ENCODE results near the gene TMEM138.

TMEM138 gene

DNA sequence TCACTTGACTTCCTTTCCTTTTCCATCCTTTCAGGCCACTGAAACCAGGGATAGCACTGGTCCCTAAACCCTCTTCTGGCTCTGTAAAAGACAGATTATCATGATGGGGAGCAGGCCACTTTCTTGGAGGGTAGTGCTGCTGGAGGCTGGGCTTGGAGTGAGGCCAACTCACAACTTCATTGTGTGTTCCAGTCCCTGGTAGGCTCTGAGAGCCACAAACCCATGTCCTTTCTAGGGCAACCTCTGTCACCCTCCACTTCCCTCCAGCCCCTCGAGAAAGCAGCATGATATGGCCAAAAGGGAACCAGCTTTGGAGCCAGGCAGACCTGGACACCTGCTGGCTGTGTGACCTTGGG, 26.8 kb upstream of the TMEM138 start:
- ChIA-PET CTCF (interaction anchor here (1.0 to 10.5 kb wide), 10 partner anchors 8 to 112 kb away, joined by 3 to 341 read pairs (median 9); partner anchors contain the start of genes CYB561A3, TMEM138, TMEM216 and VWCE), POLR2A (no interaction called here)
- WGBS (ENCODE audit: insufficient coverage): no CpG with 5 or more reads among the region's 1 CpG
- Histone ChIP-seq H3K4me3 (ENCODE audit: control insufficient read depth in 1 of 7, extremely low read depth in 1 of 7, insufficient read depth in 4 of 7, low read depth in 2 of 7, low read length in 6 of 7) (no peak overlapping the region), H3K27ac (ENCODE audit: insufficient read depth in 1 of 2, low read depth in 1 of 2, low read length in 2 of 2, poor library complexity in 1 of 2, severe bottlenecking in 2 of 2) (peak overlapping the region in 1 of 2 experiments; percentile 36), H3K9me3 (ENCODE audit: control extremely low read depth in 1 of 5, control insufficient read depth in 4 of 5, insufficient read depth in 2 of 5, low read depth in 1 of 5, low read length in 4 of 5) (no peaks in the 10 kb centered on the region), H3K27me3 (replicated peaks in 2 of 5; ENCODE audit: control insufficient read depth in 4 of 5, insufficient read depth in 5 of 5, low read length in 4 of 5) (no peaks in the 10 kb centered on the region), H3K36me3 (ENCODE audit: control insufficient read depth in 4 of 4, insufficient read depth in 4 of 4, low read length in 3 of 4) (peaks cover 0 to 14% (median 13%) of the 10 kb centered on the region in 4 experiments), H3K4me1 (ENCODE audit: control extremely low read depth in 1 of 4, control insufficient read depth in 4 of 4, insufficient read depth in 4 of 4, low read length in 3 of 4) (peaks cover 4 to 50% (median 31%) of the 10 kb centered on the region in 4 experiments)
- no peak for DNase-seq

DNA sequence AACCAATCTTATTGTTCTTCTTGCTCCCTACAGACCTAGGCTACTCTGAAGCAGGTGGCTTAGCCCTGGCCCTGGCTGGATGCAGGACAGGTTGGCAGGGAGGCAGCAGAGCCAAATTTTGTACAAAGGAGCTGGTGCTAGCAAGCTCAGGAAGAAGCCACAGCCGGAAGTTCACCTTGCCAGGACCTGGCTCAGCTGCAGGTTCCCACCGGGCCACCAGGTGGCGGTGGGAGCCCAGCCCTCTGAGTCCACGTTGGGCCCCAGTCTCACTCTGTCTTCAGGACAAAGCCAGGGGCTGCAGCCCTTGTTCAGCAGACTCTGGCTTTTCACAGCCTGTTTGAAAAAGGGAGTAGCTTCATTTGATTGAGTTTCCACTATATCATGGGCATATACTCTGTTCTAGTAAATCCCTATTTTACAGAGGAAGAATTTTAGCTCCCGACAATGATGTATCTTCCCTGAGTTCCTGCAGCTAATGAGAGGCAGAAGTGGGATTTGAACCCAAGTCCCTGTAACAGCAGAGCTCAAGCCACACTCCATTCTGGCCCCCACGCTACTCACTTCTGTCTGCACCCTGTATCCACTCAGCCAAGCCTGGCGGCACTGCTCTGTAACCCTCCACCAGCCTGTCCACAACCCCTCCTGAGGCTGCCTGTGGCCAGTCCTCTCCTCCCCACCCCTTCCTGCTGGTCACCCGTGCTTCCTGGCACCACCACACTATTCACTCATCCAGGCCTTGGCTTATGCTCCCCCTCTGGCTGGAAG, 25.8 kb upstream of the TMEM138 start:
- CTCF ChIA-PET: interaction anchor here (0.7 to 10.5 kb wide), 20 partner anchors 9 to 181 kb away, joined by 3 to 341 read pairs (median 5); partner anchors contain the start of genes CYB561A3, TMEM138, TMEM216 and VWCE
- Histone ChIP-seq H3K4me3 (ENCODE audit: control insufficient read depth in 1 of 7, extremely low read depth in 1 of 7, insufficient read depth in 4 of 7, low read depth in 2 of 7, low read length in 6 of 7) (no peak overlapping the region), H3K9me3 (ENCODE audit: control extremely low read depth in 1 of 5, control insufficient read depth in 4 of 5, insufficient read depth in 2 of 5, low read depth in 1 of 5, low read length in 4 of 5) (no peaks in the 10 kb centered on the region), H3K4me1 (ENCODE audit: control extremely low read depth in 1 of 4, control insufficient read depth in 4 of 4, insufficient read depth in 4 of 4, low read length in 3 of 4) (peaks cover 4 to 45% (median 27%) of the 10 kb centered on the region in 4 experiments), H3K36me3 (ENCODE audit: control insufficient read depth in 4 of 4, insufficient read depth in 4 of 4, low read length in 3 of 4) (peaks cover 0 to 21% (median 14%) of the 10 kb centered on the region in 4 experiments), H3K27ac (ENCODE audit: insufficient read depth in 1 of 2, low read depth in 1 of 2, low read length in 2 of 2, poor library complexity in 1 of 2, severe bottlenecking in 2 of 2) (no peak overlapping the region), H3K27me3 (replicated peaks in 2 of 5; ENCODE audit: control insufficient read depth in 4 of 5, insufficient read depth in 5 of 5, low read length in 4 of 5) (no peaks in the 10 kb centered on the region)
- DNase-seq: peak; percentile 80 to 89 (median 85)
- POLR2A ChIA-PET: interaction anchor here (0.7 to 1.4 kb wide), 3 partner anchors 44 to 53 kb away, joined by 3 to 4 read pairs (median 4); no protein-coding TSS in a partner anchor
- WGBS (ENCODE audit: insufficient coverage): 31% methylated on average over 7 of the region's 8 CpGs

DNA sequence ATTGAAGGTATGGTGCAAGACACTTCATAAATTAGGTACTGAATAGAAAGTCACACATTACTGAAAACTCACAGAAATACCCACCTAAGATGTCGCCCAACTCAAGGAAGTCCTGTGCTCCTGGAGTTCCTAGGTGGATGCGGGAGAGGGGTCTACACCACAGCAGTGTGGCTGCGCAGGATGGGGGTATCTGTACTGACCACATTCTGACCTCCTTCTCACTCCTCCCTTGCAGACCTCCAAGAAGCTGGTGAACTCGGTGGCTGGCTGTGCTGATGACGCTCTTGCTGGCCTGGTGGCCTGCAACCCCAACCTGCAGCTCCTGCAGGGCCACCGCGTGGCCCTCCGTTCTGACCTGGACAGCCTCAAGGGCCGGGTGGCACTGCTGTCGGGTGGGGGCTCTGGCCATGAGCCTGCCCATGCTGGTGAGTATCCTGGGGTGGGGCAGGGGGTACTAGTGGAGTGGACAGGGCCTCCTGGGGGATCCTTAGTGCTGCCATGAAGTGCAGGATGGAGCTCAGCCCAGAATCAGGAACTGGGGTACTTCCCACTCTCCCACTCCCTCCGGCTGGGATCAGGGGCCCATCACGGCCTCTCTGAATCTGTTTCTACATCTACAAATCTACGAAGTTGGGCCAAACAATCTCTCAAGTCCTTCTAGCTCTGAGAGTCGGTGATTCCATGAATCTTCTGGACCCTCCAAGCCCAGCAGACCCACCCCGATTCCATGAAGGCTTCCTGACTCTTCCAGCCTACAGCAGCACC, 24.3 kb upstream of the TMEM138 start:
- Histone ChIP-seq H3K36me3 (ENCODE audit: control insufficient read depth in 4 of 4, insufficient read depth in 4 of 4, low read length in 3 of 4) (peaks cover 0 to 33% (median 20%) of the 10 kb centered on the region in 4 experiments), H3K27me3 (replicated peaks in 2 of 5; ENCODE audit: control insufficient read depth in 4 of 5, insufficient read depth in 5 of 5, low read length in 4 of 5) (no peaks in the 10 kb centered on the region), H3K4me3 (ENCODE audit: control insufficient read depth in 1 of 7, extremely low read depth in 1 of 7, insufficient read depth in 4 of 7, low read depth in 2 of 7, low read length in 6 of 7) (no peak overlapping the region), H3K9me3 (ENCODE audit: control extremely low read depth in 1 of 5, control insufficient read depth in 4 of 5, insufficient read depth in 2 of 5, low read depth in 1 of 5, low read length in 4 of 5) (no peaks in the 10 kb centered on the region), H3K27ac (ENCODE audit: insufficient read depth in 1 of 2, low read depth in 1 of 2, low read length in 2 of 2, poor library complexity in 1 of 2, severe bottlenecking in 2 of 2) (no peak overlapping the region), H3K4me1 (ENCODE audit: control extremely low read depth in 1 of 4, control insufficient read depth in 4 of 4, insufficient read depth in 4 of 4, low read length in 3 of 4) (peaks cover 0 to 33% (median 13%) of the 10 kb centered on the region in 4 experiments)
- WGBS (ENCODE audit: insufficient coverage): 96% methylated on average over 13 of the region's 15 CpGs
- ChIA-PET POLR2A (interaction anchor here (0.5 kb wide), 1 partner anchor 18 kb away, joined by 3 read pairs; no protein-coding TSS in a partner anchor), CTCF (interaction anchor here (0.6 to 10.5 kb wide), 6 partner anchors 10 to 97 kb away, joined by 3 to 341 read pairs (median 5); partner anchors contain the start of genes CYB561A3, TMEM138 and TMEM216)
- DNase-seq: no peak

- Histone ChIP-seq H3K9me3 (ENCODE audit: control extremely low read depth in 1 of 5, control insufficient read depth in 4 of 5, insufficient read depth in 2 of 5, low read depth in 1 of 5, low read length in 4 of 5) (no peaks in the 10 kb centered on the region), H3K27ac (ENCODE audit: insufficient read depth in 1 of 2, low read depth in 1 of 2, low read length in 2 of 2, poor library complexity in 1 of 2, severe bottlenecking in 2 of 2) (no peak overlapping the region), H3K27me3 (replicated peaks in 2 of 5; ENCODE audit: control insufficient read depth in 4 of 5, insufficient read depth in 5 of 5, low read length in 4 of 5) (no peaks in the 10 kb centered on the region), H3K4me3 (ENCODE audit: control insufficient read depth in 1 of 7, extremely low read depth in 1 of 7, insufficient read depth in 4 of 7, low read depth in 2 of 7, low read length in 6 of 7) (no peak overlapping the region), H3K4me1 (ENCODE audit: control extremely low read depth in 1 of 4, control insufficient read depth in 4 of 4, insufficient read depth in 4 of 4, low read length in 3 of 4) (peaks cover 0 to 26% (median 7%) of the 10 kb centered on the region in 4 experiments), H3K36me3 (ENCODE audit: control insufficient read depth in 4 of 4, insufficient read depth in 4 of 4, low read length in 3 of 4) (peaks cover 2 to 43% (median 26%) of the 10 kb centered on the region in 4 experiments)
- ChIA-PET CTCF (interaction anchor here (1.0 to 10.5 kb wide), 5 partner anchors 11 to 96 kb away, joined by 4 to 341 read pairs (median 6); partner anchors contain the start of genes CYB561A3, TMEM138 and TMEM216), POLR2A (no interaction called here)
- no peak for DNase-seq
- WGBS (ENCODE audit: insufficient coverage): 96% methylated on average over 17 of the region's 26 CpGs
These were observed 23.2 kb upstream of the TMEM138 start for GRCh38 chr11:61338783-61339489.

DNA sequence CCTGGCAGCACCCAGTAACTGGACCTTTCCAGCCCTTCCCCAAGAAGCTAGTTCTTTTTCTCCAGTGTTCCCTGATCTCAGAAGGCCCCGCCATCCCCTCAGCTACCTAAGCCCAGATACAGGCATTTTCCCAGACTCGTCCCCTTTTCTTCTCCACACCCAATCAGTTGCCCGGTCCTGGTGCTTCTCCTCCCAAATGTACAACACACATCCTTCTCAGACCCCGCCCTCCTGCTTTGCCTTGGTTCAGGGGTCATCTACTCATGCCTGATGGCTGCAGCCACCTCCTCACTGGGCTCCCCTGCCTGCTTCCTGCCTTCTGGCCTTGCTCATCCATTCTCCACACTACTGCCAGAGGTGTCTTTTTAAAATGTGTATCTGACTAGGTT, 22.7 kb upstream of the TMEM138 start:
- Histone ChIP-seq H3K27ac (ENCODE audit: insufficient read depth in 1 of 2, low read depth in 1 of 2, low read length in 2 of 2, poor library complexity in 1 of 2, severe bottlenecking in 2 of 2) (no peak overlapping the region), H3K9me3 (ENCODE audit: control extremely low read depth in 1 of 5, control insufficient read depth in 4 of 5, insufficient read depth in 2 of 5, low read depth in 1 of 5, low read length in 4 of 5) (no peaks in the 10 kb centered on the region), H3K4me1 (ENCODE audit: control extremely low read depth in 1 of 4, control insufficient read depth in 4 of 4, insufficient read depth in 4 of 4, low read length in 3 of 4) (peaks cover 0 to 20% (median 5%) of the 10 kb centered on the region in 4 experiments), H3K4me3 (ENCODE audit: control insufficient read depth in 1 of 7, extremely low read depth in 1 of 7, insufficient read depth in 4 of 7, low read depth in 2 of 7, low read length in 6 of 7) (no peak overlapping the region), H3K27me3 (replicated peaks in 2 of 5; ENCODE audit: control insufficient read depth in 4 of 5, insufficient read depth in 5 of 5, low read length in 4 of 5) (no peaks in the 10 kb centered on the region), H3K36me3 (ENCODE audit: control insufficient read depth in 4 of 4, insufficient read depth in 4 of 4, low read length in 3 of 4) (peaks cover 2 to 46% (median 26%) of the 10 kb centered on the region in 4 experiments)
- ChIA-PET CTCF (interaction anchor here (1.4 to 10.5 kb wide), 3 partner anchors 19 to 96 kb away, joined by 6 to 341 read pairs (median 244); partner anchors contain the start of genes CYB561A3, TMEM138 and TMEM216), POLR2A (no interaction called here)
- 96% methylated on average over 3 of the region's 4 CpGs for WGBS (ENCODE audit: insufficient coverage)
- no peak for DNase-seq

GRCh38 chr11:61340979-61341378, 21.2 kb upstream of the TMEM138 start:
- Histone ChIP-seq H3K27me3 (replicated peaks in 2 of 5; ENCODE audit: control insufficient read depth in 4 of 5, insufficient read depth in 5 of 5, low read length in 4 of 5) (no peaks in the 10 kb centered on the region), H3K36me3 (ENCODE audit: control insufficient read depth in 4 of 4, insufficient read depth in 4 of 4, low read length in 3 of 4) (peaks cover 2 to 54% (median 29%) of the 10 kb centered on the region in 4 experiments), H3K9me3 (ENCODE audit: control extremely low read depth in 1 of 5, control insufficient read depth in 4 of 5, insufficient read depth in 2 of 5, low read depth in 1 of 5, low read length in 4 of 5) (no peaks in the 10 kb centered on the region), H3K4me1 (ENCODE audit: control extremely low read depth in 1 of 4, control insufficient read depth in 4 of 4, insufficient read depth in 4 of 4, low read length in 3 of 4) (peaks cover 0 to 10% (median 7%) of the 10 kb centered on the region in 4 experiments), H3K27ac (ENCODE audit: insufficient read depth in 1 of 2, low read depth in 1 of 2, low read length in 2 of 2, poor library complexity in 1 of 2, severe bottlenecking in 2 of 2) (no peak overlapping the region), H3K4me3 (ENCODE audit: control insufficient read depth in 1 of 7, extremely low read depth in 1 of 7, insufficient read depth in 4 of 7, low read depth in 2 of 7, low read length in 6 of 7) (no peak overlapping the region)
- ChIA-PET POLR2A (no interaction called here), CTCF (interaction anchor here (10.1 to 10.5 kb wide), 2 partner anchors 18 to 46 kb away, joined by 244 to 341 read pairs; partner anchors contain the start of genes CYB561A3, TMEM138 and TMEM216)
- WGBS (ENCODE audit: insufficient coverage): 100% methylated on average over 1 of the region's 2 CpGs
- DNase-seq: no peak
